Body of pancreas (tissue), 4 donors: ENCODE data around the gene TRMT61A. TPM values are rescaled to one million over a fixed set of nuclear protein-coding genes. Genes with fewer than 3 reads are reported as not detected.

Source experiments
- ATAC-seq: fragments of 150-250 bp; one replicate; pipeline ENCODE4 v1.9.1; 2016
- DNase-seq, 4 donors: peaks; one replicate each; pipeline ENCODE4 v3.0.0-alpha.2; 2019
- H3K27ac ChIP-seq, 4 donors: fragments of 200-600 bp; sonication (generic); 1 replicate in 3 of 4; 2 replicates in 1 of 4; pipeline versions ENCODE4 v1.5.1 to v1.6.1; 2016 to 2019; ENCODE audit warnings: mild to moderate bottlenecking in 1 of 4, mixed read lengths in 1 of 4, moderate library complexity in 1 of 4
- H3K27me3 ChIP-seq, 2 donors: fragments of 200-600 bp; sonication (generic); one replicate each; pipeline ENCODE4 v1.6.0; 2016; ENCODE audit warnings: mild to moderate bottlenecking in 1 of 2
- H3K36me3 ChIP-seq, 2 donors: fragments of 200-600 bp; sonication (generic); replicated peaks in 1 of 2; 2 replicates each; pipeline ENCODE4 v1.5.1; 2016; ENCODE audit warnings: low read depth in 2 of 2; ENCODE audit not compliant: insufficient read depth in 1 of 2
- H3K4me1 ChIP-seq: fragments of 200-600 bp; sonication (generic); one replicate; pipeline ENCODE4 v1.6.0; 2016
- H3K4me3 ChIP-seq, 2 donors: fragments of 200-600 bp; sonication (generic); 1 replicate in 1 of 2; 2 replicates in 1 of 2; pipeline ENCODE4 v1.5.1; 2016 to 2019
- H3K9me3 ChIP-seq, 3 donors: fragments of 200-600 bp; sonication (generic); 1 replicate in 2 of 3; 2 replicates in 1 of 3; pipeline ENCODE4 v1.5.1; 2016
- CTCF ChIP-seq, 7 experiments: fragments of 450-650 bp in 4 of 7; fragments of 200-600 bp in 3 of 7; sonication (generic) in 3 of 7; IDR thresholded peaks; one replicate each; pipeline ENCODE4 v1.5.1; 2016 to 2019; ENCODE audit warnings: antibody characterized with exemption in 7 of 7
- POLR2A ChIP-seq, 3 donors: fragments of 450-650 bp; IDR thresholded peaks; one replicate each; pipeline ENCODE4 v1.6.1; 2016; ENCODE audit warnings: antibody characterized with exemption in 3 of 3, mild to moderate bottlenecking in 2 of 3
- WGBS, 2 donors: methylation state at CpG; one replicate each; pipeline ENCODE4 v1.1.5; 2017; 5-methylcytosine and 5-hydroxymethylcytosine counted together
- intact Hi-C: fragments of 100-400 bp; cut with DNase I; formaldehyde crosslinking; loops from one replicate; pipeline ENCODE4 v1.15.1; 2023
- small RNA-seq: library from RNA; depleted of rRNA; stranded (forward); fragments of <200 nt; gene quantifications from one replicate; pipeline ENCODE3, GENCODE V24; 2016
- total RNA-seq, 2 donors: library from RNA; depleted of rRNA; stranded (reverse); fragments of >200 nt; gene quantifications; one replicate each; pipeline ENCODE4 v1.1.0, GENCODE V29; 2016

Gene TRMT61A
- total RNA-seq, 2 donors from 2014 or later, result 7.9 to 10.4 TPM

- Histone ChIP-seq H3K4me1 (no peaks in the 10 kb centered on the region), H3K4me3 (no peak overlapping the region), H3K27me3 (no peaks in the 10 kb centered on the region), H3K36me3 (no peaks in the 10 kb centered on the region), H3K9me3 (no peaks in the 10 kb centered on the region), H3K27ac (no peak overlapping the region)
- TF ChIP-seq POLR2A (IDR thresholded peaks at IDR 0.05), result no peak
- TF ChIP-seq CTCF (IDR thresholded peaks at IDR 0.05), result no peak
- intact Hi-C loops, result no loop called here
- no peak for ATAC-seq
- no peak for DNase-seq
- 83 to 91% methylated on average over 11 of the region's 11 CpGs for WGBS, 2 donors
Measured at GRCh38 chr14:103584326-103584915, 55.4 kb downstream of the TRMT61A start.

Small RNA genes within 50 kb of the gene (small RNA-seq; reads per million reads assigned to genes)
- gene RNU4-68P, result not detected
- gene RNU7-160P, result not detected

Other genes with a start within 250 kb of the TRMT61A start
- 100 to 1,000 TPM in 1 of 2 donors, 10 to 100 TPM in 1; 85.6 to 234 TPM for gene EIF5, start 195.0 kb upstream of the TRMT61A start, total RNA-seq
- gene MARK3, start 143.8 kb upstream of the TRMT61A start, total RNA-seq, result 100 to 1,000 TPM in 1 of 2 donors, 10 to 100 TPM in 1; 87.2 to 147 TPM
- 100 to 1,000 TPM in 1 of 2 donors, 10 to 100 TPM in 1; 92.1 to 146 TPM for gene CKB, start 6.4 kb upstream of the TRMT61A start, total RNA-seq
- 10 to 100 TPM in 1 of 2 donors, 1 to 10 TPM in 1; 9.9 to 11.9 TPM for gene BAG5, start 33.5 kb downstream of the TRMT61A start, total RNA-seq
- gene COA8, start 33.8 kb downstream of the TRMT61A start, total RNA-seq, result 10 to 100 TPM; 15.2 to 32.2 TPM
- 100 to 1,000 TPM; 199 to 292 TPM for gene KLC1, start 100.0 kb downstream of the TRMT61A start, total RNA-seq
- gene XRCC3, start 186.3 kb downstream of the TRMT61A start, total RNA-seq, result 1 to 10 TPM; 3.9 to 5.6 TPM
- gene ZFYVE21, start 186.6 kb downstream of the TRMT61A start, total RNA-seq, result 10 to 100 TPM; 32.9 to 82.4 TPM